ENCODE results near the gene MGAT5.

The MGAT5 gene

GRCh38 chr2:134217924-134218323 is 35.9 kb upstream of the MGAT5 start:
- Histone ChIP-seq H3K36me3 (ENCODE audit: control insufficient read depth, insufficient read depth, low read length) (no peaks in the 10 kb centered on the region), H3K27me3 (ENCODE audit: control insufficient read depth, insufficient read depth, low read length) (no peaks in the 10 kb centered on the region), H3K4me3 (ENCODE audit: low read depth, low read length) (no peak overlapping the region), H3K9ac (no peak overlapping the region), H3K4me2 (ENCODE audit: low read length) (no peak overlapping the region), H3K4me1 (peaks cover under 1% of the 10 kb centered on the region), H2AFZ (no peak overlapping the region), H3K27ac (no peak overlapping the region), H3K9me3 (ENCODE audit: control insufficient read depth, low read length) (no peaks in the 10 kb centered on the region), H3K79me2 (peaks cover 64% of the 10 kb centered on the region)
- TF ChIP-seq CTCF (IDR thresholded peaks at IDR 0.05) = no peak

GRCh38 chr2:134218414-134218813 is 35.5 kb upstream of the MGAT5 start:
- Histone ChIP-seq H2AFZ (no peak overlapping the region), H3K36me3 (ENCODE audit: control insufficient read depth, insufficient read depth, low read length) (no peaks in the 10 kb centered on the region), H3K4me3 (ENCODE audit: low read depth, low read length) (no peak overlapping the region), H3K27me3 (ENCODE audit: control insufficient read depth, insufficient read depth, low read length) (no peaks in the 10 kb centered on the region), H3K9me3 (ENCODE audit: control insufficient read depth, low read length) (no peaks in the 10 kb centered on the region), H3K79me2 (peaks cover 62% of the 10 kb centered on the region), H3K27ac (no peak overlapping the region), H3K4me1 (no peaks in the 10 kb centered on the region), H3K9ac (no peak overlapping the region), H3K4me2 (ENCODE audit: low read length) (no peak overlapping the region)
- TF ChIP-seq CTCF (IDR thresholded peaks at IDR 0.05) = no peak

GRCh38 chr2:134218930-134219658 is 34.8 kb upstream of the MGAT5 start:
- H3K27ac ChIP-seq = no peak overlapping the region
- peaks cover 55% of the 10 kb centered on the region for H3K79me2 ChIP-seq
- H3K36me3 ChIP-seq (ENCODE audit: control insufficient read depth, insufficient read depth, low read length) = no peaks in the 10 kb centered on the region
- H3K4me1 ChIP-seq = no peaks in the 10 kb centered on the region
- TF ChIP-seq CTCF (IDR thresholded peaks at IDR 0.05) = no peak
- no peaks in the 10 kb centered on the region for H3K27me3 ChIP-seq (ENCODE audit: control insufficient read depth, insufficient read depth, low read length)
- H3K9me3 ChIP-seq (ENCODE audit: control insufficient read depth, low read length) = no peaks in the 10 kb centered on the region
- H2AFZ ChIP-seq = no peak overlapping the region
- H3K4me2 ChIP-seq (ENCODE audit: low read length) = no peak overlapping the region
- no peak overlapping the region for H3K9ac ChIP-seq
- H3K4me3 ChIP-seq (ENCODE audit: low read depth, low read length) = no peak overlapping the region

- no peaks in the 10 kb centered on the region for H3K27me3 ChIP-seq (ENCODE audit: control insufficient read depth, insufficient read depth, low read length)
- no peaks in the 10 kb centered on the region for H3K9me3 ChIP-seq (ENCODE audit: control insufficient read depth, low read length)
- peaks cover 53% of the 10 kb centered on the region for H3K79me2 ChIP-seq
- H3K4me1 ChIP-seq = no peaks in the 10 kb centered on the region
- no peak overlapping the region for H3K27ac ChIP-seq
- H3K9ac ChIP-seq = no peak overlapping the region
- no peak overlapping the region for H2AFZ ChIP-seq
- H3K36me3 ChIP-seq (ENCODE audit: control insufficient read depth, insufficient read depth, low read length) = no peaks in the 10 kb centered on the region
- TF ChIP-seq CTCF (IDR thresholded peaks at IDR 0.05) = no peak
- no peak overlapping the region for H3K4me3 ChIP-seq (ENCODE audit: low read depth, low read length)
- H3K4me2 ChIP-seq (ENCODE audit: low read length) = no peak overlapping the region
Measured at GRCh38 chr2:134220344-134220974, 33.4 kb upstream of the MGAT5 start.

- H3K36me3 ChIP-seq (ENCODE audit: control insufficient read depth, insufficient read depth, low read length) = no peaks in the 10 kb centered on the region
- no peak for TF ChIP-seq CTCF (IDR thresholded peaks at IDR 0.05)
- no peaks in the 10 kb centered on the region for H3K4me1 ChIP-seq
- no peak overlapping the region for H3K9ac ChIP-seq
- no peaks in the 10 kb centered on the region for H3K27me3 ChIP-seq (ENCODE audit: control insufficient read depth, insufficient read depth, low read length)
- no peak overlapping the region for H3K4me3 ChIP-seq (ENCODE audit: low read depth, low read length)
- no peaks in the 10 kb centered on the region for H3K9me3 ChIP-seq (ENCODE audit: control insufficient read depth, low read length)
- H3K27ac ChIP-seq = no peak overlapping the region
- H3K4me2 ChIP-seq (ENCODE audit: low read length) = no peak overlapping the region
- H2AFZ ChIP-seq = no peak overlapping the region
- peaks cover 25% of the 10 kb centered on the region for H3K79me2 ChIP-seq
Measured at GRCh38 chr2:134224005-134224404, 29.9 kb upstream of the MGAT5 start.

All from parathyroid adenoma (tissue), 2 donors.